C4-2B (cell line): ENCODE measurements around the gene SGPL1.

Experiments used
- ZFX ChIP-seq: fragments of 450-650 bp; IDR thresholded peaks from 2 replicates; pipeline ENCODE4 v1.6.1; 2017
- TF ChIP-seq, protein P1 (sequence below): fragments of 450-650 bp; conservative IDR thresholded peaks from 2 replicates; pipeline ENCODE4 v1.5.1; 2017; ENCODE audit warnings: mild to moderate bottlenecking

DNA sequence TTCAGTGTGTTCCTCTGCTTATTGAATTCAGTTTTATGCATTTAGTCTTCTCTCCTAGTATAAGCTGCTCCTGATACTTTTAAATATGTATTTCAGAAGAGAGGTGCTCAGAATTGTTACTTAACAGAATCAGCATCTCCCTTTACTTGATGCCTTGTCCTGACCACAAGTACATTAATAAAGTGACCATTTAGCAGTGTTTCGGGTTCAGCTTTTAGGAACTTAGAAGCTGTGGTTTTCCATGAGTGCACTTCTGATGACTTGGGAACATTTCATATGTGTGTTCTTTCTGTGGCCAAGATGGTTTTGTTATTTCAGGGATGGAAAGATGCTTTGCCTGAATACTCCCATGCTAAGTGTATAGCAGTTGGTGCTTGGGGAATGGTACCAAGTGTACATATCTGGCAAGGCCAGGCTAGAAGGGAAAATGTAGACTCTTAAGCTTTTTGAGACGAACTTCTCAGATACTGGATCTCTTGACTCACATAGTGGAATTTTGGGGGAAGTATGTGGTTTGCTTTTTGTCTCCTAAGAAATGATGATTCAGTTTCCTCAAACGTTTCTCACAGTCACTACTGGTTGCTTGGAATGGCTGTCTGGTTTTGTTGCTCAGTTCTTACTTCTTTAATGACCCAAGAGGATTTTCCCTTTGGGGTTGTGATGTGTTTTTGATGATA, 17.2 kb downstream of the SGPL1 start:
- TF ChIP-seq, protein P1, sequence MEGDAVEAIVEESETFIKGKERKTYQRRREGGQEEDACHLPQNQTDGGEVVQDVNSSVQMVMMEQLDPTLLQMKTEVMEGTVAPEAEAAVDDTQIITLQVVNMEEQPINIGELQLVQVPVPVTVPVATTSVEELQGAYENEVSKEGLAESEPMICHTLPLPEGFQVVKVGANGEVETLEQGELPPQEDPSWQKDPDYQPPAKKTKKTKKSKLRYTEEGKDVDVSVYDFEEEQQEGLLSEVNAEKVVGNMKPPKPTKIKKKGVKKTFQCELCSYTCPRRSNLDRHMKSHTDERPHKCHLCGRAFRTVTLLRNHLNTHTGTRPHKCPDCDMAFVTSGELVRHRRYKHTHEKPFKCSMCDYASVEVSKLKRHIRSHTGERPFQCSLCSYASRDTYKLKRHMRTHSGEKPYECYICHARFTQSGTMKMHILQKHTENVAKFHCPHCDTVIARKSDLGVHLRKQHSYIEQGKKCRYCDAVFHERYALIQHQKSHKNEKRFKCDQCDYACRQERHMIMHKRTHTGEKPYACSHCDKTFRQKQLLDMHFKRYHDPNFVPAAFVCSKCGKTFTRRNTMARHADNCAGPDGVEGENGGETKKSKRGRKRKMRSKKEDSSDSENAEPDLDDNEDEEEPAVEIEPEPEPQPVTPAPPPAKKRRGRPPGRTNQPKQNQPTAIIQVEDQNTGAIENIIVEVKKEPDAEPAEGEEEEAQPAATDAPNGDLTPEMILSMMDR = no peak
- no peak for TF ChIP-seq ZFX
